ENCODE data around the gene PEX16. TPM values are rescaled to one million over a fixed set of nuclear protein-coding genes. Genes with fewer than 3 reads are reported as not detected.
A peak's percentile ranks its signal among the peaks of the same experiment; 100 is the strongest.

The PEX16 gene
- total RNA-seq, 1 donor from 2014 or later, result 8.5 TPM

DNA sequence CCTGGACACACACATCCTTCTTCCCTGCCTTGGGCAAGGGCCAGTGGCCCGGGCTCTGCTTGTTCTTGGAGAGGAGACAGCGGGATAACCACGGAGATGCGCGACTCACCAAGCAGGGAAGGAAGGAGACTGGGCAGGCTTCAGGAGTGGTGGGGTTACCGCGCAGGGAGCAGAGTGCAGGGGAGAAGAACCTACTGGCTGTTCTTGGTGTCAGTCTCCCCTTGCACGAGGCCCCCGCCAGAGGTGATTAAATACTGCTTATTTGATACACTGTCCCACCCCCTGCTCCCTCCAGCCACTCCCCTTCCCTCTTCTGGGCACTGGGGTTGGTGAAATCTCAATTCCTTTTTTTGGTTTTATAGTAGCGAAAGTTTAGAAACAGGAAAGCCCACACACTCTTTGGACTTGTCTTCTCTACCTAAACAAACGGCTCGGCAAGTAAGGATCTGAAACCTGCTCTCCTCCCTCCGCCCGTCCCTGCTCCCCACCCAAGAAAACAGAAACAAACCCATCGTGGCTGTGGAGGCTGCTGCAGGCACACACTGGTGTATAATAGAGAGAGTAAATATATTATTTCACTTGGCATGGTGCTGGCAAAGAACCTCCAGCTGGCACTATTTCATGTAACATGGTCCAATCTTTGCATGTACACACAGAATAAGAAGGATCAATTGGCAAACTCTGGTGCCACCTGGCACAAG lies 15.6 kb upstream of the PEX16 start:
- DNase-seq, result no peak
- intact Hi-C loops (cut with DNase I), result no loop called here

GRCh38 chr11:45932217-45932616 lies 14.5 kb upstream of the PEX16 start:
- DNase-seq (no peak), ATAC-seq (ENCODE audit: poor library complexity) (no peak)
- intact Hi-C loops (cut with DNase I), result no loop called here

More for the DNA sequence above, 15.6 kb upstream of the PEX16 start:
- ATAC-seq (ENCODE audit: poor library complexity), result no peak

DNA sequence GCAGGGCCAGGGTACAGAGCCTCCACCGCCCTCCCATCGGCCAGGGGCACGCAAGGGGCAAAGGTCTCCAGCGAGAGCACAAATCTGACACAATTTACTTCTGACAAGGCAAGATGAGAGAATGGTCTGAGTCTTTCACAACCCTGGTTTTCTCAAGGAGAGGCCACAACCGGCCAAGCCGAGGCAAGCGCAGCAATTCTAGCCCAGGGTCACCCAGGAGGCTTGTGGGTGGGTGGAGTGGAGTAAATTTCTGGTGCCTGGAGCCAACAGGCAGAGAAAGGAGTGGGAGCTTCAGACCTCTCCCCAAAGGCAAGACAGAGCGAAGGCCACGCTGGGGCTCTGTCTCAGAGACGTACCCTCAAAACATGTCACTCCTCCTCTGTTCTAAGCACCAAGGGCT lies 14.1 kb upstream of the PEX16 start:
- intact Hi-C loops (cut with DNase I), result no loop called here
- DNase-seq (no peak), ATAC-seq (ENCODE audit: poor library complexity) (no peak)

DNA sequence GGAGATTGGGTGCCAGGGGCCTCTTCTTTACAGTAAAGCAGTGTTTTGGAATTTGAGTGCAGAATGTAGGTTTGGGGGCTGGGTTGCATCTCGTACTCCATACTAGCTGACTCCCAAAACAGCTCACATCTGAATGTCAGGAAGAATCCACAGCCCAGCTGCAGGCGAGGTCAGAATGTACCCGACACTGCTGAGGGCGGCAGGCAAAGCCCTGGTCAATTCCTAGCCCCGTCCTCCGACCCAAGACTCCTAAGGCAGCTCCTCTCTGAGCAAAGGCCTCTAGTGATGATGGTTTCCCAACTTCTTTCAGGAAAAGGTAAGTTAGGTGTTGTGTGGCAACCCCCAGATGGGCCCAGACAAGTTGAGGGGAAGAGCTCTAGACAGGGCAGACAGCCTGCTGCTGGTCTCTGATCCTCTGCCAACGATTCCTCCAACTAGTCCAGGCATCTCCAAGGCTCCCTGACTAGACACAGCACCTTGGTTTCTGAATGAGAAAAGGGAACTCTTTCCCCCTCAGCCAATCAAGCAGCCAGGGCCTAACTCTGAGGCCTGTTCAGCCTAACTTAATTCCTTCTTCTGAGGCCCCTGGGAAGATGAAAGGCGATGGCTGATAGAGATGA lies 13.4 kb upstream of the PEX16 start:
- DNase-seq (no peak), ATAC-seq (ENCODE audit: poor library complexity) (no peak)
- intact Hi-C loops (cut with DNase I), result no loop called here

DNA sequence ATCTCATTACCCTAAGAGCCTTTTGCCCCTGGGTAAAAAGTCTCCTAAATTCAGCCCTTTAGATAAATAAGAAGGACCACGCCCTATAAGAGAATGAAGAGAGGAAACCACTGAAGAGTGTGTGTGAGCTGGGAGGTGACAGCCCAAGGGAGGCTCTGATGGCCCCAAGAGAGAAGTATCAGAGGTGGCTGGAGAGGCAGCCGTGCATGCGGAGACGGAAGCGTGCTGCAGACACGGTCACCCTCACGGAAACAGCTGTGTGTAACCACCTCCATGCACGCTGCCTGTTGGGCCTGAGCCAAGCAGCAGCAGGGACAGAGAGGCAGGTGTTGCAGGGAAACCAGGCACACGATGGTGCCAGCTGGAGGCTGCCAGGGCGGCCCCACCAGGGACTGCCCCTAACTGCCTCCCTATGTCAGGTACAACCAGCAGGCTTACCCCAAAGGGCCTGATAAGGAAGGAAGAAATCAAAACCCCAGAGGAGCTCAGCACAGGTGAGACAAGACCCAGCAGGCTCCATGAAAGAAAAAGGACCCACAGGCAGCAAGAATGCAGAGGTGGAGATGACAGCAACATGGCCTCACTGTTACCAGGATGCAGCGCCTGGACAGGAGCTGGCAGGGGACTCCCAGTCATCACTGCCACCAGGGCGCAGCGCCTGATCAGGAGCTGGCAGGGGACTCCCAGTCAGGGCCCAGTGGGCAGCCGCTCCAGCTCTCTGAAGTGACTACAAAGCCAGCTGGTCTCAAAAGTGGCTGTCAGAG lies 12.5 kb upstream of the PEX16 start:
- ATAC-seq (ENCODE audit: poor library complexity) (peak; percentile 84), DNase-seq (peak; percentile 71)
- intact Hi-C loops (cut with DNase I), result no loop called here

DNA sequence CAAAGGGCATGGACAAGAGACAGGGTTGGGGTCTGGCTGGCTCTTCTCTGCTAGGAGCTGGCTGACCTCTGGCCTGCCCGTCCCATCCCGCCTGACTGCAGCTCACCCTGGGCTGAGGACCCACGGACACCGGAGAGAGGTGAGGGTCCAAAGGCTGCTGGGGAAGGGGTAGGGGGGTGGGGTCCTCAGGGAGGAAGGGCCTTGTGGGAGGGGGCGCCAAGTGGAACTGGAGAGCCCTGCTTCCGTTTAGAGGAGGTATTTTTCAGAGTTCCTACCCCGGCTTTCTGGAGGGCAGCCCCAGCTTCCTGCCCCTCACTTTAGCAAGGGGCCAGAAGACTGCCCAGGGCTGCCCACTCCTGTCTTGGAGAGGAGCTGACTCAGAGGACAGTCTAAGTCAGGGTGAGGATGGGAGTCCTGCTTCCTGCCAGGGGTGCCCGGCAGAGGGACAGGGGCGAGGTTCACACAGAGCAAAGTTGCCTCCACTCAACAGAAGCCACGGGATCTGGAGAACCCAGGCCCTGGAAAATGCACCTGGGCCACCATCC lies 11.9 kb upstream of the PEX16 start:
- intact Hi-C loops (cut with DNase I), result no loop called here
- ATAC-seq (ENCODE audit: poor library complexity), result no peak
- no peak for DNase-seq

GRCh38 chr11:45928535-45929215 lies 11.0 kb upstream of the PEX16 start:
- peak; percentile 24 for DNase-seq
- intact Hi-C loops (cut with DNase I), result no loop called here
- ATAC-seq (ENCODE audit: poor library complexity), result no peak

DNA sequence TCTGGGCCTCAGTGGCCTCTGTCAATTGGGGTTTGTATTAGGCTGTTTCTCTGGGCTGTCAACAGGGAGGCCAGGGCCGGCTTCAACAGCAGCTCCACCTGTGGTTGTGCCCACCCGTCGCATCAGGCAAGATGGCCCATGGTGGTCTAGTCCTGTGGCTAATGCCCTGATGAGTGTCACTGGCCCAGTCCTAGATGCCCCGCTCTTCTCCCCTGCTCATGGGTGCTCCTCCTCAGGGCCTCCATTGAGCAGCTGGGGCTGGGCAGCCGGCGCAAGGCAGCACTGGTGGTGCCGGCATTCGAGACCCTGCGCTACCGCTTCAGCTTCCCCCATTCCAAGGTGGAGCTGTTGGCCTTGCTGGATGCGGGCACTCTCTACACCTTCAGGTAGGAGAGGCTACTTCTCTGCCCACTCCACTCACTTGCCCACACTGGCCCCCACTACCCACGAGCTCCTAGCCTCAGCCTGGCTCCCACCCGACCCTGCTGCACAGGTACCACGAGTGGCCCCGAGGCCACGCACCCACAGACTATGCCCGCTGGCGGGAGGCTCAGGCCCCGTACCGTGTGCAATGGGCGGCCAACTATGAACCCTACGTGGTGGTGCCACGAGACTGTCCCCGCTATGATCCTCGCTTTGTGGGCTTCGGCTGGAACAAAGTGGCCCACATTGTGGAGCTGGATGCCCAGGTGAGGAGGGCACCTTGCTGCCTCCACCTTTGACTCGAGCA lies 10.2 kb upstream of the PEX16 start:
- intact Hi-C loops (cut with DNase I), result no loop called here
- DNase-seq (peak; percentile 34), ATAC-seq (ENCODE audit: poor library complexity) (no peak)

DNA sequence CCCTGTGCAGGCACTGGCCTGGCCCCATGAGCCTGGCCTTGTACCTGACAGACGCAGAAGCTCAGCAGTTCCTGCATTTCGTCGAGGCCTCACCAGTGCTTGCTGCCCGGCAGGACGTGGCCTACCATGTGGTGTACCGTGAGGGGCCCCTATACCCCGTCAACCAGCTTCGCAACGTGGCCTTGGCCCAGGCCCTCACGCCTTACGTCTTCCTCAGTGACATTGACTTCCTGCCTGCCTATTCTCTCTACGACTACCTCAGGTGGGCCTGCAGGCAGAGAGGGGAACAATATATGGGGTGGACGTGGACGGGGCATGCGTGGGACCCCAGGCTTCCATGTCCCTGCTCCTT lies 9.6 kb upstream of the PEX16 start:
- ATAC-seq (ENCODE audit: poor library complexity), result no peak
- DNase-seq, result peak; percentile 38
- intact Hi-C loops (cut with DNase I), result no loop called here

- no peak for ATAC-seq (ENCODE audit: poor library complexity)
- DNase-seq, result peak; percentile 24
- intact Hi-C loops (cut with DNase I), result no loop called here
Measured at GRCh38 chr11:45926536-45927331, 9.1 kb upstream of the PEX16 start.

- peak; percentile 35 for DNase-seq
- intact Hi-C loops (cut with DNase I), result no loop called here
- ATAC-seq (ENCODE audit: poor library complexity), result no peak
Measured at GRCh38 chr11:45926001-45926401, 8.3 kb upstream of the PEX16 start.

GRCh38 chr11:45925550-45925949 lies 7.9 kb upstream of the PEX16 start:
- DNase-seq (peak; percentile 19), ATAC-seq (ENCODE audit: poor library complexity) (no peak)
- intact Hi-C loops (cut with DNase I), result no loop called here

DNA sequence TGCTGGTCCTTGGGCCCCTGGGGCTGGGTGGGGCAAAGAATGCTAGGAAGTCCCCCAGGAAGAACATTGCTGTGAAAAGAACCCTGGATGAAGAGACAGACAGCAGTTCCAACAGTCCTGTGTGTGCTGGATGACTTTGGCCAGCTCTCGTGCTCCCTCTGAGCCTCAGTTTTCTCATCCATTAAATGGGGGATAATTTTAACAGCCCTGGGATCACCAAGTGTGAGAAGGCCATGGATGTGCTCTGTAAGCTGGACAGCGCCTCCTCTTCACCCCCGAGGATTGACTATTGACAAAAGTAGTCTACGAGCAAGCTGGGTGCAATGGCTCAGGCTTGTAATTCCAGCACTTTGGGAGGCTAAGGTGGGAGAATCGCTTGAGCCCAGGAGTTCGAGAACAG lies 7.2 kb upstream of the PEX16 start:
- DNase-seq, result no peak
- intact Hi-C loops (cut with DNase I), result no loop called here
- ATAC-seq (ENCODE audit: poor library complexity), result no peak

DNA sequence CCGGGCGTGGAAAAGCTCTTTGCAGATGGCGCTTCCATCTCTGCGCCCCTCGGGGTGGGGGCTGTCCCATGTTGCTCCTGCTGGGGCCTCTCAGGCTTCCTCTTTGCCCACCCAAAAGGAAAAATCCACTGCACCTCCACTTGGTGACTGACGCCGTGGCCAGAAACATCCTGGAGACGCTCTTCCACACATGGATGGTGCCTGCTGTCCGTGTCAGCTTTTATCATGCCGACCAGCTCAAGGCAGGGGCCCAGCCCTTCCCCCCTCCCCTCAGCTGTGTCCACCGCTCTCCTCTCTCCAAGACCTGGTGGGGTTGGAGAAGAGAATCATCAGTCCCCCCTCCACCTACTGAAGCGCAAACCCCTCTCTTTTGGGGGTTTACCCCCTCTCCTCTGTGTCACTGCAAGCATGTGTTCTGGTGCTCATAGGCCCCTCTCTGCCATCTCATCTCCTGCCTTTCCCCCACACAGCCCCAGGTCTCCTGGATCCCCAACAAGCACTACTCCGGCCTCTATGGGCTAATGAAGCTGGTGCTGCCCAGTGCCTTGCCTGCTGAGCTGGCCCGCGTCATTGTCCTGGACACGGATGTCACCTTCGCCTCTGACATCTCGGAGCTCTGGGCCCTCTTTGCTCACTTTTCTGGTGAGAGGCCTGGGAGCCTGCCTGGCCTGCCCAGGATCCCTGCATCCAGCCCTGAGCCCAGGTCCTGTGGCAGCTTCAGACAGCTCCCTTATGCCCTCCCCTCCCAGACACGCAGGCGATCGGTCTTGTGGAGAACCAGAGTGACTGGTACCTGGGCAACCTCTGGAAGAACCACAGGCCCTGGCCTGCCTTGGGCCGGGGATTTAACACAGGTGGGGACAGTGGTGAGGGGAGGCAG lies 6.6 kb upstream of the PEX16 start:
- intact Hi-C loops (cut with DNase I), result no loop called here
- ATAC-seq (ENCODE audit: poor library complexity) (no peak), DNase-seq (peak; percentile 24)

DNA sequence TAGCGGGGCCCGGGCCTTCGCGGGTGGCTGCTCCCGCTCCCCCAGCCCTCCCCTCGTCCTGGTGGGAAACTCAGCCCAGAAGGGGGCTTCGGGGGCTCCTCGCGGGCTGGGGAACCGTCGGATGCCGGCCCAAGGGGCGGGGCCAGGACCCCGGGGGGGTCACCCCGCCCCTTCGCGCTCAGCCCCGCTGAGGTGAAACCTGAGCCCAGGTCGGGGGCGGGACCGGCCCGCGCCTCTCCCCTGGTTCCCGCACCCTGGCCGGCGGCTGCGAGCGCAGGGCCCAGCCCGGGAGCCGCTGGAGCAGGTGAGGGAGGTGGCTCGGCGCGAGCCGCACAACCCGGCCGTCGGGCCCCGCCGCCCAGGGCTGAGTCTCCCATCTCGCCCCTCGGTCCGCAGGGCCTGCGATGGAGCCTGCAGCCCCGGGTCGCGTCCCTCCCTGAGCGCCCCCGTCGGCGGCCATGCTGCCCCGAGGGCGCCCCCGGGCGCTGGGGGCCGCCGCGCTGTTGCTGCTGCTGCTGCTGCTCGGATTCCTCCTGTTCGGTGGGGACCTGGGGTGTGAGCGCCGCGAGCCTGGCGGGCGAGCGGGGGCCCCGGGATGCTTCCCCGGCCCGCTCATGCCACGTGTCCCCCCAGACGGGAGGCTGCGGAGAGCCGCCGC lies 4.9 kb upstream of the PEX16 start, which contains the start of gene LARGE2:
Gene LARGE2 (plus strand): TSS at position 232 of the 658 bp plus-strand sequence. CDS start 227 bp downstream, at position 459.
- ATAC-seq (ENCODE audit: poor library complexity), result no peak
- peak; percentile 35 for DNase-seq
- intact Hi-C loops (cut with DNase I), result no loop called here
